ENCODE results near the gene TRIM66. TPM values are rescaled to one million over a fixed set of nuclear protein-coding genes. Genes with fewer than 3 reads are reported as not detected.

TRIM66 gene
- total and polyA plus RNA-seq, 4 donors = 1.6 to 14.3 (median 2.5) TPM

DNA sequence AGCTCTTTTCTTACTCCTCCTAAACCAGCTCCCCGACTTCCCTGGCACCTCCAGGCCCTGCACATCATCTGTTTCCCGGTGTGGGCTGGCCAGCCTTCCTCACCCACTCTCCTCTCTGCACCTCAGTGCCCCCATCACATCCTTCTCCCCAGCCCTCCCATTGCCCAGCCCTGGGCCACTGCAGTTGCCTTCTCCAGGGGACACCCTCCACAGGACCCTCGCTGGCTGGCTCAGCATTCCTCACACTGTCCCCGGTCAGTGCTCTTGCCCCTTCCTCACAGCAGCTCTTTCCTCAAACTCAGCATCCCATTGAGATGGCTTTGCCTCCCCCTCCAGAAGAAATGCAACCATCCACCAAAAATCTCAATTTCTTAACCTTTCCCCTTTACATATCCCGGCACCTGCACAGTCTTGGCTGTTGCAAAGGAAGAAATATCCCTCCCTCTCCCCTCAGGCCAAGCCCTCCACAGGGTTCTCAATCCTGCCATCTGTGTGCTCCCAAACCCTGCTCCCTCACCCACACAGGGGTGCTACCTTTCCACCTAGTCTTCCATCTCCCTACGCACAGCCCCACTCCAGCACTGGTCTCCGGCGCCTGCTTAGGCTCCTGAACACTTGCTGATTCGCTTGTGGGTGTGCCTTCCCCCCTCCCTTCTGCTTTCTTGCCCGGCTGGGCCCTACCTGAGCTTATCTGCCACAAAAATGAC is 19.6 kb upstream of the TRIM66 start:
- no peaks in the 10 kb centered on the region for H3K27me3 ChIP-seq (ENCODE audit: control insufficient read depth in 4 of 4, insufficient read depth in 4 of 4, low read length in 3 of 4)
- H3K27ac ChIP-seq (ENCODE audit: low read depth in 1 of 2, low read length in 2 of 2) = no peak overlapping the region
- H3K4me3 ChIP-seq (ENCODE audit: low read depth in 1 of 3, low read length in 3 of 3) = no peak overlapping the region
- whole genome bisulfite sequencing = 93% methylated on average over 10 of the region's 10 CpGs
- TF ChIP-seq YY1 (IDR thresholded peaks at IDR 0.05) = no peak
- no peak for TF ChIP-seq MAX (IDR thresholded peaks at IDR 0.05)
- TF ChIP-seq RAD21 (IDR thresholded peaks at IDR 0.05) = no peak
- no peak for TF ChIP-seq RXRA (IDR thresholded peaks at IDR 0.05)
- TF ChIP-seq JUND (IDR thresholded peaks at IDR 0.05) = no peak
- TF ChIP-seq EGR1 (IDR thresholded peaks at IDR 0.05; ENCODE audit: low read depth in 2 of 2) = no peak
- TF ChIP-seq HNF4A (conservative IDR thresholded peaks at IDR 0.05) = no peak
- TF ChIP-seq ATF3 (IDR thresholded peaks at IDR 0.05) = no peak
- TF ChIP-seq FOXA1 (IDR thresholded peaks at IDR 0.05) = no peak
- TF ChIP-seq, protein P1, sequence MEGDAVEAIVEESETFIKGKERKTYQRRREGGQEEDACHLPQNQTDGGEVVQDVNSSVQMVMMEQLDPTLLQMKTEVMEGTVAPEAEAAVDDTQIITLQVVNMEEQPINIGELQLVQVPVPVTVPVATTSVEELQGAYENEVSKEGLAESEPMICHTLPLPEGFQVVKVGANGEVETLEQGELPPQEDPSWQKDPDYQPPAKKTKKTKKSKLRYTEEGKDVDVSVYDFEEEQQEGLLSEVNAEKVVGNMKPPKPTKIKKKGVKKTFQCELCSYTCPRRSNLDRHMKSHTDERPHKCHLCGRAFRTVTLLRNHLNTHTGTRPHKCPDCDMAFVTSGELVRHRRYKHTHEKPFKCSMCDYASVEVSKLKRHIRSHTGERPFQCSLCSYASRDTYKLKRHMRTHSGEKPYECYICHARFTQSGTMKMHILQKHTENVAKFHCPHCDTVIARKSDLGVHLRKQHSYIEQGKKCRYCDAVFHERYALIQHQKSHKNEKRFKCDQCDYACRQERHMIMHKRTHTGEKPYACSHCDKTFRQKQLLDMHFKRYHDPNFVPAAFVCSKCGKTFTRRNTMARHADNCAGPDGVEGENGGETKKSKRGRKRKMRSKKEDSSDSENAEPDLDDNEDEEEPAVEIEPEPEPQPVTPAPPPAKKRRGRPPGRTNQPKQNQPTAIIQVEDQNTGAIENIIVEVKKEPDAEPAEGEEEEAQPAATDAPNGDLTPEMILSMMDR (IDR thresholded peaks at IDR 0.05; ENCODE audit: low read depth, low read length, missing input control) = no peak
- TF ChIP-seq TAF1 (conservative IDR thresholded peaks at IDR 0.05) = no peak
- TF ChIP-seq HNF4G (IDR thresholded peaks at IDR 0.05) = no peak
- no peak for TF ChIP-seq GABPA (IDR thresholded peaks at IDR 0.05 in 1 of 2, conservative IDR thresholded peaks at IDR 0.05 in 1 of 2)
- TF ChIP-seq SP1 (IDR thresholded peaks at IDR 0.05) = no peak
- no peak for TF ChIP-seq FOXA2 (IDR thresholded peaks at IDR 0.05)
- TF ChIP-seq REST (IDR thresholded peaks at IDR 0.05) = no peak
- no peak for TF ChIP-seq NR2F2 (IDR thresholded peaks at IDR 0.05)
- TF ChIP-seq, protein P2, sequence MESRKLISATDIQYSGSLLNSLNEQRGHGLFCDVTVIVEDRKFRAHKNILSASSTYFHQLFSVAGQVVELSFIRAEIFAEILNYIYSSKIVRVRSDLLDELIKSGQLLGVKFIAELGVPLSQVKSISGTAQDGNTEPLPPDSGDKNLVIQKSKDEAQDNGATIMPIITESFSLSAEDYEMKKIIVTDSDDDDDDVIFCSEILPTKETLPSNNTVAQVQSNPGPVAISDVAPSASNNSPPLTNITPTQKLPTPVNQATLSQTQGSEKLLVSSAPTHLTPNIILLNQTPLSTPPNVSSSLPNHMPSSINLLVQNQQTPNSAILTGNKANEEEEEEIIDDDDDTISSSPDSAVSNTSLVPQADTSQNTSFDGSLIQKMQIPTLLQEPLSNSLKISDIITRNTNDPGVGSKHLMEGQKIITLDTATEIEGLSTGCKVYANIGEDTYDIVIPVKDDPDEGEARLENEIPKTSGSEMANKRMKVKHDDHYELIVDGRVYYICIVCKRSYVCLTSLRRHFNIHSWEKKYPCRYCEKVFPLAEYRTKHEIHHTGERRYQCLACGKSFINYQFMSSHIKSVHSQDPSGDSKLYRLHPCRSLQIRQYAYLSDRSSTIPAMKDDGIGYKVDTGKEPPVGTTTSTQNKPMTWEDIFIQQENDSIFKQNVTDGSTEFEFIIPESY (IDR thresholded peaks at IDR 0.05) = no peak
- peaks cover 8 to 68% (median 46%) of the 10 kb centered on the region in 4 donors for H3K36me3 ChIP-seq (ENCODE audit: control insufficient read depth in 4 of 4, insufficient read depth in 3 of 4, low read depth in 1 of 4, low read length in 3 of 4)
- H3K9me3 ChIP-seq (ENCODE audit: control insufficient read depth in 4 of 4, low read length in 3 of 4) = no peaks in the 10 kb centered on the region
- H3K4me1 ChIP-seq (ENCODE audit: control insufficient read depth in 4 of 4, insufficient read depth in 4 of 4, low read length in 3 of 4) = peaks cover 0 to 3% (median 0%) of the 10 kb centered on the region in 4 donors
- no peak for DNase-seq (ENCODE audit: low spot score)
- no peak overlapping the region for H3K9ac ChIP-seq (ENCODE audit: low read depth in 1 of 2, low read length in 2 of 2)

Measured in liver (tissue), 9 donors.